ENCODE data around the gene AFAP1L2. TPM values are rescaled to one million over a fixed set of nuclear protein-coding genes. Genes with fewer than 3 reads are reported as not detected.

Gene AFAP1L2
- polyA plus RNA-seq, 1 experiment = 0.22 TPM

- Histone ChIP-seq H3K27me3 (ENCODE audit: control insufficient read depth, insufficient read depth, low read length) (no peaks in the 10 kb centered on the region), H3K36me3 (ENCODE audit: control insufficient read depth, insufficient read depth, low read length) (no peaks in the 10 kb centered on the region), H3K4me3 (ENCODE audit: low read depth, low read length) (no peak overlapping the region)
- POLR2A ChIA-PET = no interaction called here
- no peak for TF ChIP-seq CTCF (IDR thresholded peaks at IDR 0.05; ENCODE audit: insufficient read depth, low read depth, low read length)
- DNase-seq (ENCODE audit: low read depth) = no peak
- CTCF ChIA-PET = no interaction called here
These were observed 147.5 kb downstream of the AFAP1L2 start for GRCh38 chr10:114256822-114257221.

DNA sequence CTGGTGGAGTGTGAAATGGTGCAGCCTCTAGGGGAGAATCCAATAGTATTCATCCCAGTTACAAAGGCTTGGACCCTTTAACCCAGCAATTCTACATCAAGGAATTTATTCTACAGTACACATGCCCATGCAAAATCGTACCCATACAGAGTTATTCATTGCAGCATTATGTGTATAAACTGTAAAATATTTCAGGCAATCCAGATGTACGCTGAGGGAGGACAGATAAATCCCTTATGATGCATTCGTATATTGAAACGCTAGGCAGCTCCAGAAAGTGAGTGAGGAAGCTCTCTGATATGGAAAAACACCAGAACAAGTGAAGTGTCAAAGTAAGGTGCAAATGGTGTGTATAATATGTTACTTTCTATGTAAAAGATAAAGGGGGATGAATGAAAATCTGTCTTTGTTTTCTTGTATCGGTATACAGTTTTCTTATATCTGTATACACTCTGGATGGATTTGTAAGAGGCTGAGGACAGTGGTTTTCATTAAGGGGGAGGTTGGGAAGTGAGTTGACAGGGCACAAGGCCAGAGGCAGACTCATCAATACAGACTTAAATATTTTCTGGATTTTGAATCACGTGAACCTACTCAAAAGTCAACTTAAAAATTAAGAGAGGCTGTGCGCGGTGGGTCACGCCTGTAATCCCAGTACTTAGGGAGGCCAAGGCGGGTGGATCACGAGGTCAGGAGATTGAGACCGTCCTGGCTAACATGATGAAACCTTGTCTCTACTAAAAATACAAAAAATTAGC lies 148.1 kb downstream of the AFAP1L2 start:
- Histone ChIP-seq H3K27me3 (ENCODE audit: control insufficient read depth, insufficient read depth, low read length) (no peaks in the 10 kb centered on the region), H3K4me3 (ENCODE audit: low read depth, low read length) (no peak overlapping the region), H3K36me3 (ENCODE audit: control insufficient read depth, insufficient read depth, low read length) (no peaks in the 10 kb centered on the region)
- no peak for DNase-seq (ENCODE audit: low read depth)
- CTCF ChIA-PET = no interaction called here
- POLR2A ChIA-PET = no interaction called here
- TF ChIP-seq CTCF (IDR thresholded peaks at IDR 0.05; ENCODE audit: insufficient read depth, low read depth, low read length) = no peak

- POLR2A ChIA-PET = no interaction called here
- CTCF ChIA-PET = interaction anchor here (0.7 kb wide), 2 partner anchors 9 to 153 kb away, joined by 3 read pairs; no protein-coding TSS in a partner anchor
- H3K36me3 ChIP-seq (ENCODE audit: control insufficient read depth, insufficient read depth, low read length) = no peaks in the 10 kb centered on the region
- no peak overlapping the region for H3K4me3 ChIP-seq (ENCODE audit: low read depth, low read length)
- TF ChIP-seq CTCF (IDR thresholded peaks at IDR 0.05; ENCODE audit: insufficient read depth, low read depth, low read length) = no peak
- DNase-seq (ENCODE audit: low read depth) = no peak
- H3K27me3 ChIP-seq (ENCODE audit: control insufficient read depth, insufficient read depth, low read length) = no peaks in the 10 kb centered on the region
These were observed 149.1 kb downstream of the AFAP1L2 start for GRCh38 chr10:114255227-114255626.

GRCh38 chr10:114252883-114253282 lies 151.4 kb downstream of the AFAP1L2 start:
- ChIA-PET POLR2A (no interaction called here), CTCF (no interaction called here)
- no peak for DNase-seq (ENCODE audit: low read depth)
- H3K4me3 ChIP-seq (ENCODE audit: low read depth, low read length) = no peak overlapping the region
- H3K36me3 ChIP-seq (ENCODE audit: control insufficient read depth, insufficient read depth, low read length) = no peaks in the 10 kb centered on the region
- no peak for TF ChIP-seq CTCF (IDR thresholded peaks at IDR 0.05; ENCODE audit: insufficient read depth, low read depth, low read length)
- no peaks in the 10 kb centered on the region for H3K27me3 ChIP-seq (ENCODE audit: control insufficient read depth, insufficient read depth, low read length)

DNA sequence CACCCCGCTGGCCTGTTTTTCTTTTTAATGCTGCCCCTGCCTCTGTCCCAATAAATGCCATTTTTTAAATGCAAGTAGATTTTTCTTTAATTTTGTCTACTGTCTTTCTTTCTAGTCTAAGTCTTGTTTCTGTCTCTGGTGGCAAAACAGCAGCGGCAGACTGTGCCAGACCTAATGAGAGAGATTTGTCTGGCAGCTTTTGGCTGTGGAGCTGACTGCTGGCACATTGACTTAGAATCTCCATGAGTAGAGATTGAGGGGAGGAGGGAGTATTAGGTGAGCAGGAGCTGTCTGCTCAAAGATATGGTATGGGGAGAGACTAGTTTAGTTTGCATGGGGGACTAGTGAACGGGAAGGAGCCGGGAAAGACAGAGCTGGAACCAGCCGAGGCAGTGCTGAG lies 152.2 kb downstream of the AFAP1L2 start:
- no peaks in the 10 kb centered on the region for H3K27me3 ChIP-seq (ENCODE audit: control insufficient read depth, insufficient read depth, low read length)
- ChIA-PET CTCF (no interaction called here), POLR2A (no interaction called here)
- no peaks in the 10 kb centered on the region for H3K36me3 ChIP-seq (ENCODE audit: control insufficient read depth, insufficient read depth, low read length)
- DNase-seq (ENCODE audit: low read depth) = no peak
- no peak for TF ChIP-seq CTCF (IDR thresholded peaks at IDR 0.05; ENCODE audit: insufficient read depth, low read depth, low read length)
- H3K4me3 ChIP-seq (ENCODE audit: low read depth, low read length) = no peak overlapping the region

Measured in BJ (cell line).